ENCODE data around the gene C9orf85.

Gene C9orf85

GRCh38 chr9:71925834-71926233, 14.4 kb downstream of the C9orf85 start:
- TF ChIP-seq CTCF (conservative IDR thresholded peaks at IDR 0.05; ENCODE audit: control insufficient read depth, insufficient read depth, low read depth, low read length) = no peak
- no peak for DNase-seq (ENCODE audit: low read depth)

GRCh38 chr9:71928376-71928775, 16.9 kb downstream of the C9orf85 start:
- peak; percentile 70 for DNase-seq (ENCODE audit: low read depth)
- no peak overlapping the region for H3K4me3 ChIP-seq (ENCODE audit: control insufficient read depth, low read depth, low read length)
- TF ChIP-seq CTCF (conservative IDR thresholded peaks at IDR 0.05; ENCODE audit: control insufficient read depth, insufficient read depth, low read depth, low read length) = no peak

More at GRCh38 chr9:71925834-71926233, 14.4 kb downstream of the C9orf85 start:
- H3K4me3 ChIP-seq (ENCODE audit: control insufficient read depth, low read depth, low read length) = no peak overlapping the region

GRCh38 chr9:71928806-71929205, 17.4 kb downstream of the C9orf85 start:
- no peak overlapping the region for H3K4me3 ChIP-seq (ENCODE audit: control insufficient read depth, low read depth, low read length)
- DNase-seq (ENCODE audit: low read depth) = peak; percentile 56
- no peak for TF ChIP-seq CTCF (conservative IDR thresholded peaks at IDR 0.05; ENCODE audit: control insufficient read depth, insufficient read depth, low read depth, low read length)

GRCh38 chr9:71929223-71929622, 17.8 kb downstream of the C9orf85 start:
- no peak overlapping the region for H3K4me3 ChIP-seq (ENCODE audit: control insufficient read depth, low read depth, low read length)
- DNase-seq (ENCODE audit: low read depth) = peak; percentile 85
- TF ChIP-seq CTCF (conservative IDR thresholded peaks at IDR 0.05; ENCODE audit: control insufficient read depth, insufficient read depth, low read depth, low read length) = no peak

- H3K4me3 ChIP-seq (ENCODE audit: control insufficient read depth, low read depth, low read length) = no peak overlapping the region
- peak; percentile 45 for DNase-seq (ENCODE audit: low read depth)
These were observed 18.5 kb downstream of the C9orf85 start for GRCh38 chr9:71929791-71930440.

GRCh38 chr9:71931166-71931565, 19.7 kb downstream of the C9orf85 start:
- H3K4me3 ChIP-seq (ENCODE audit: control insufficient read depth, low read depth, low read length) = no peak overlapping the region
- TF ChIP-seq CTCF (conservative IDR thresholded peaks at IDR 0.05; ENCODE audit: control insufficient read depth, insufficient read depth, low read depth, low read length) = no peak
- DNase-seq (ENCODE audit: low read depth) = no peak

More at GRCh38 chr9:71929791-71930440, 18.5 kb downstream of the C9orf85 start:
- TF ChIP-seq CTCF (conservative IDR thresholded peaks at IDR 0.05; ENCODE audit: control insufficient read depth, insufficient read depth, low read depth, low read length) = no peak
